HEK293 (cell line): ENCODE data around the gene CRYBA2.

Experiments used
- CTCF ChIP-seq: fragments of 450-650 bp; formaldehyde crosslinking; IDR thresholded peaks from 2 replicates; pipeline ENCODE4 v1.5.1; 2016; ENCODE audit warnings: missing biosample characterization, missing genetic modification characterization
- KLF10 ChIP-seq: fragments of 450-650 bp; IDR thresholded peaks from 2 replicates; pipeline ENCODE4 v1.5.1; 2018; ENCODE audit warnings: missing biosample characterization, mild to moderate bottlenecking, missing genetic modification characterization
- SETDB1 ChIP-seq: IDR thresholded peaks from one replicate; pipeline ENCODE4 v1.6.1; 2017; ENCODE audit warnings: mild to moderate bottlenecking, low read length, moderate library complexity, mixed read lengths; ENCODE audit not compliant: insufficient read length
- ZBTB26 ChIP-seq: fragments of 450-650 bp; formaldehyde crosslinking; optimal IDR thresholded peaks from 2 replicates; pipeline ENCODE3; 2016; ENCODE audit warnings: missing biosample characterization, mild to moderate bottlenecking, missing genetic modification characterization
- ZNF274 ChIP-seq, 2 experiments: fragments of 200-500 bp in 1 of 2; fragments of 450-650 bp in 1 of 2; sonication (Bioruptor generic) in 1 of 2; formaldehyde crosslinking in 1 of 2; IDR thresholded peaks; 2 replicates each; pipeline versions ENCODE4 v1.5.1 to v1.6.1; 2014 to 2016; ENCODE audit warnings: borderline replicate concordance in 1 of 2, inconsistent platforms in 1 of 2, low read length in 1 of 2, missing biosample characterization in 1 of 2, missing genetic modification characterization in 1 of 2
- ZNF623 ChIP-seq: fragments of 450-650 bp; formaldehyde crosslinking; IDR thresholded peaks from 2 replicates; pipeline ENCODE4 v1.5.1; 2016; ENCODE audit warnings: missing biosample characterization, missing genetic modification characterization

- TF ChIP-seq ZNF623 (tag by site-specific recombination) (no peak), CTCF (tag by site-specific recombination) (no peak), SETDB1 (no peak), ZBTB26 (tag by site-specific recombination) (no peak), ZNF274 (IDR thresholded peaks at IDR 0.05; ENCODE audit: low read length) (no peak), ZNF274 (tag by site-specific recombination; IDR thresholded peaks at IDR 0.05; ENCODE audit: borderline replicate concordance) (no peak), KLF10 (tag by site-specific recombination) (no peak)
Observed at GRCh38 chr2:219034823-219035222, 41.6 kb upstream of the CRYBA2 start.
